ENCODE data around the gene RAB38. TPM values are rescaled to one million over a fixed set of nuclear protein-coding genes. Genes with fewer than 3 reads are reported as not detected.

Gene RAB38
- total RNA-seq, 3 donors from 2014 or later = 1.6 to 14.8 (median 5.2) TPM

DNA sequence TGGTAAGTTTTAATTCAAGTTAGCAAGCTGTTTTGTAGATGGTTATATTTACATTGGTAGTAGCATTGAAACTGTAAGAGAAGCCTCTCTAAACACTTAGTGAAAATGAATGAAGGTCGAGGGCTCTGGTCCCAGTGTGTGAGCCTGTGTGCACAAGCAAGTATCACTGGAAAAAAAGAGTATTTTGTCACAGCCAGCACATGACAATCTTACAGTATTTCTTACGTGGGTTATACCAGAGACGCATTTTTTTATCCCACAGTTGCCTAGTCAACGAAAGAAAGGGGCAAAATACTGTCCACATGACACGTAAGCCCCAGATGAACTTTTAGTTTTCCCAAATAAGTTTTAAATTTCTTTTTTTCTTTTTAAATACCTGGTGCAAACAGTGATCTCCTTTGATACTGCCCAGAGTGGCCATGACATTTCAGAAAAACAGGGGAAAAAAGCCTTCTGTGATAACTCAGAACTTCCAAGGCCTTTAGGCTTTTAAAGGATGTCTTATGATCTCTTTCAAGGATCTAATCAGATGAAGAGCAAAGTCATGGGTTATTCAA is 23.5 kb downstream of the RAB38 start:
- DNase-seq (ENCODE audit: low spot score in 2 of 2) = no peak
- no peak overlapping the region for H3K27ac ChIP-seq

DNA sequence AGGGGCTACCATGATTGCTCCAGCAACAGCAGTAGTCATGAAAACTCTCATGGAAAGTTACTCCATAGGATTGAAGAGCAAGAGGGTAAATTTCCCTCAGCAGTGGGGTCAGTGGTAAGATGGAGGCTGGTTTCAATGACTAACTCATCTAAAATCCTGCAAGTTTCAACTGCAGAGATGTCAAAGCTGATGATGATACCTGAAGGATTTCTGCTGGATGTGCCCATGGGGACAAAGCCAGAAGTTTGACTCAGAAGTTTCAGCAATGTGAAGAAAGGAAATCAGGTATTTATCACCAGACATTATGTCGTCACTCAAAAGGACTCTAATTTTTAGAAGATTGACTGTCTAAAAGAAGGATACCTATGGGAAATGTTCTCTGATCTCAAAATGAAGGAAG is 29.1 kb downstream of the RAB38 start:
- Histone ChIP-seq H3K27ac (no peak overlapping the region), H3K9me3 (no peaks in the 10 kb centered on the region), H3K4me1 (no peaks in the 10 kb centered on the region), H3K36me3 (no peaks in the 10 kb centered on the region), H3K4me3 (no peak overlapping the region), H3K27me3 (no peaks in the 10 kb centered on the region)
- DNase-seq (ENCODE audit: low spot score in 2 of 2) = no peak
- TF ChIP-seq, protein P1, sequence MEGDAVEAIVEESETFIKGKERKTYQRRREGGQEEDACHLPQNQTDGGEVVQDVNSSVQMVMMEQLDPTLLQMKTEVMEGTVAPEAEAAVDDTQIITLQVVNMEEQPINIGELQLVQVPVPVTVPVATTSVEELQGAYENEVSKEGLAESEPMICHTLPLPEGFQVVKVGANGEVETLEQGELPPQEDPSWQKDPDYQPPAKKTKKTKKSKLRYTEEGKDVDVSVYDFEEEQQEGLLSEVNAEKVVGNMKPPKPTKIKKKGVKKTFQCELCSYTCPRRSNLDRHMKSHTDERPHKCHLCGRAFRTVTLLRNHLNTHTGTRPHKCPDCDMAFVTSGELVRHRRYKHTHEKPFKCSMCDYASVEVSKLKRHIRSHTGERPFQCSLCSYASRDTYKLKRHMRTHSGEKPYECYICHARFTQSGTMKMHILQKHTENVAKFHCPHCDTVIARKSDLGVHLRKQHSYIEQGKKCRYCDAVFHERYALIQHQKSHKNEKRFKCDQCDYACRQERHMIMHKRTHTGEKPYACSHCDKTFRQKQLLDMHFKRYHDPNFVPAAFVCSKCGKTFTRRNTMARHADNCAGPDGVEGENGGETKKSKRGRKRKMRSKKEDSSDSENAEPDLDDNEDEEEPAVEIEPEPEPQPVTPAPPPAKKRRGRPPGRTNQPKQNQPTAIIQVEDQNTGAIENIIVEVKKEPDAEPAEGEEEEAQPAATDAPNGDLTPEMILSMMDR (IDR thresholded peaks at IDR 0.05) = no peak
- no peak for TF ChIP-seq POLR2AphosphoS5 (IDR thresholded peaks at IDR 0.05)
- TF ChIP-seq POLR2A (IDR thresholded peaks at IDR 0.05) = no peak
- intact Hi-C loops (cut with DNase I; ENCODE audit: low total_unique reads) = no loop called here

More for the DNA sequence above, 23.5 kb downstream of the RAB38 start:
- H3K4me1 ChIP-seq = no peaks in the 10 kb centered on the region
- H3K36me3 ChIP-seq = no peaks in the 10 kb centered on the region
- peaks cover 0 to 9% of the 10 kb centered on the region in 2 donors for H3K9me3 ChIP-seq
- H3K4me3 ChIP-seq = no peak overlapping the region
- intact Hi-C loops (cut with DNase I; ENCODE audit: low total_unique reads) = no loop called here
- H3K27me3 ChIP-seq = no peaks in the 10 kb centered on the region
- TF ChIP-seq POLR2A (IDR thresholded peaks at IDR 0.05) = no peak
- TF ChIP-seq, protein P1 (IDR thresholded peaks at IDR 0.05) = no peak
- TF ChIP-seq POLR2AphosphoS5 (IDR thresholded peaks at IDR 0.05) = no peak

GRCh38 chr11:88139865-88140264 is 35.4 kb downstream of the RAB38 start:
- no peak for DNase-seq (ENCODE audit: low spot score in 2 of 2)
- H3K27me3 ChIP-seq = no peaks in the 10 kb centered on the region
- H3K36me3 ChIP-seq = no peaks in the 10 kb centered on the region
- H3K9me3 ChIP-seq = no peaks in the 10 kb centered on the region
- no peaks in the 10 kb centered on the region for H3K4me1 ChIP-seq
- H3K27ac ChIP-seq = no peak overlapping the region
- intact Hi-C loops (cut with DNase I; ENCODE audit: low total_unique reads) = no loop called here
- no peak overlapping the region for H3K4me3 ChIP-seq
- TF ChIP-seq POLR2AphosphoS5 (IDR thresholded peaks at IDR 0.05) (no peak), POLR2A (IDR thresholded peaks at IDR 0.05) (no peak)
- TF ChIP-seq, protein P1 (IDR thresholded peaks at IDR 0.05) = no peak

DNA sequence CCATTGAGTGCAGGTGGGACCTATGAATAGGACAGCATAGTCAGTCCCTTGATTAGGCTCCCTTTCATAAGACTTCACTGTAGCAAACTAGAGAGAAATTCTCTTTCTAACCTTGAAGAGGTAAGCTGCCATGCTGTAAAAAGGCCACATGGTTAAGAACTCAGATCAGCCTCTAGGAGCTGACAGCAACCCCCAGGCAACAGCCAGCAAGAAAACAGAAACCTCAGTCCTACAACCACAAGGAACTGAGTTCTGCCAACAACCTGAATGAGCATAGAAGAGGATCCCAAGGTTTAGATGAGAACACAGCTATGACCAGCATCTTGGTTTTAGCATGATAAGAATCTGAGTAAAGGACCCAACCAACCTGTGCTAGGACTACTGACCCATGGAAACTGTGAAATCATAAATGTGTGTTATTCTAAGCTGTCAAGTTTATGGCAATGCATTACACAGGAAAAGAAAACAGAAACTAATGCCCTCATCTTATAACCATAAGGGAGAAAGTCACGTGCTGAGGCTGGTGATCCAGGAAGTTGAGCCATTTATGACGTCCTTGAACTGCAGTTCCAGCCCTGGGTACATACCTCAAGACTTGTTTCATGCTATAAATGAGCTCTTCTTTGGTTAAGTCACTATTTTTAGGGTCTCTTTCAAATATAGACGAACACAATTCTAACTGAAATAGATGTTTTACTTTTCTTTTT is 43.3 kb downstream of the RAB38 start:
- TF ChIP-seq POLR2A (IDR thresholded peaks at IDR 0.05) = no peak
- no peak for TF ChIP-seq POLR2AphosphoS5 (IDR thresholded peaks at IDR 0.05)
- TF ChIP-seq, protein P1 (IDR thresholded peaks at IDR 0.05) = no peak
- Histone ChIP-seq H3K36me3 (no peaks in the 10 kb centered on the region), H3K27me3 (no peaks in the 10 kb centered on the region), H3K27ac (no peak overlapping the region), H3K9me3 (peaks cover 4 to 6% of the 10 kb centered on the region in 2 donors), H3K4me1 (no peaks in the 10 kb centered on the region), H3K4me3 (no peak overlapping the region)
- DNase-seq (ENCODE audit: low spot score in 2 of 2) = no peak
- intact Hi-C loops (cut with DNase I; ENCODE audit: low total_unique reads) = no loop called here

DNA sequence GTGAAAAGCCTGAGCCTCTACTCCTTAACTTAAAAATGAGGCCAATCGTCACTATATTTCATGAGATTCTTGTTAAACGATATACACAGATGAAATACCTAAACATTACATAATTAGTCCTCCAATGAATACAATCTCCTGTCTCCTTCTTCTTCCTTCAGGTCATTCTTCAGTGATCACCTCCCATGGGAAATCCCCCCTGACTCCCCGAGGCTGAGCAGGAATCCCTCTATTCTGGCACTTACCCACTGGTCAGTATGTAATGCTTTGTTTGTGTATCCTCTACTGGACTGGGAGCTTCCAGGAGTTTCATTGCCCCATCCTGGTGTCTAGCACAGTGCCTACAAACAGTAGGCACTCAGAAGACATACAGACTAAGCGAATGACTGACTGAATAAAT is 52.3 kb downstream of the RAB38 start:
- DNase-seq (ENCODE audit: low spot score in 2 of 2) = no peak
- Histone ChIP-seq H3K9me3 (no peaks in the 10 kb centered on the region), H3K36me3 (no peaks in the 10 kb centered on the region), H3K4me1 (no peaks in the 10 kb centered on the region), H3K4me3 (no peak overlapping the region), H3K27me3 (no peaks in the 10 kb centered on the region), H3K27ac (no peak overlapping the region)
- intact Hi-C loops (cut with DNase I; ENCODE audit: low total_unique reads) = no loop called here
- TF ChIP-seq POLR2A (IDR thresholded peaks at IDR 0.05) (no peak), POLR2AphosphoS5 (IDR thresholded peaks at IDR 0.05) (no peak)
- TF ChIP-seq, protein P1 (IDR thresholded peaks at IDR 0.05) = no peak

Measured in breast epithelium (tissue), 4 donors.